Non-pigmented ciliary epithelial cell (primary cell): ENCODE data around the gene SYNE2.
"Not testable (repeated sequence)": the region's sequence is repeated elsewhere in the genome, so short reads cannot be mapped to it uniquely, and the experiment has no call there.

ENCODE experiments used
- DNase-seq: peaks from one replicate; pipeline ENCODE4 v3.0.0-alpha.2; 2010; ENCODE audit warnings: low read depth

SYNE2 gene

DNA sequence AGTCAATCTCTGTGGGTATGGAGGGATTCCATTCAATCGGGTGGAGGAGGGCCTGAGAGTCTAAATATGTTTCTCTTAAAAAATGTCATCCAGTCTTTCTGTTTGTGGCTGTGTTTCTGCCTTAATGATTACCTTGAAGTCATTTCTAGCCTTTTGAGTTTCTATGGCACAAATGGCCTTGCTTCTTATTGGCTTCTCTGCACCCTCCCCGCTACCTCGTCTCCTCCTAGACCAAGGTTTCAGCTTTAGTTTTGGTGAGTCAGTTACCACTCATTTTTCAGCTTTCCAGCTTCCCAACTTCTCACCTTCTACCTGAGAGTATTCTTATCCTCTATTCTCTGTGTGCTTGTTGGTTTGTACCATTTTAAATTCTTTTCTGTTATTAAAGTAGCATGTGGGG is 159.2 kb downstream of the SYNE2 start:
- no peak for DNase-seq

DNA sequence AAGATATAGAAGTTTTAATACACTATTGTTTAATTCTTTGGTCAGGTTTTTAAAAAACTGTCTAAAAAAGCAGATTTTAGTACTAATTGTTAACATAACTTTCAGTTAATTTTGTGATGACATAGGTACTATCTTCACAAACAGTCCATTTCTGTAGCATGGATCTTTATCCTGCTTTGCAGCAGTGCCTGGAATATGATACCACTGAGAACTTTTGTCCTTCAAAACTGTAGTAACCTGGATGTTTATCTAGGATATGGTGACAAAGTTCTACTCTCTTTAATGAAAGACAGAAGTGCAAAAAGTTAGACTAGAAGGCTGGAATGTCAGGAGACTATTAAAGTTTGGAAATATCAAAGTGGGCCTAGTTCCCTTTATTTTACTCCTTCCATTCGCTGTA is 159.9 kb downstream of the SYNE2 start:
- no peak for DNase-seq

DNA sequence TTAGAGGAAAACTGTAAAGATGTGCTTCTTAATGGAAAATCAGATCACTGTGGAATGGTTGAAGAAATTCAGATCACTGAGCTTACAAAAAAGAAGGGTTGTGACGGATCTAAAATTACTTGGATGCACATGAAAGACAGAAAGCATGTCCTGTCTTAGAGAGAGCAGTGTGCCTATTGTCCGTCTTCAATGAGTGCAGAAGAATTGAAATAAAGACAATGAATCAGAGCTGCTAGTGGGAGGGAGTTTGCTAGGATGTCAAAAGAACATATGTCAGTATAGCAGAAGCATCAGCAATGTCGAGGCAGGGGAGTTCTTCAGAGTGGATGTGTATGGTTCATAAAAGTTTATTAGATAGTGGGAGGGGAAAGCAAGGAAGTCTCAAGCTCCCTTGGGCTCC is 172.7 kb downstream of the SYNE2 start:
- no peak for DNase-seq

DNA sequence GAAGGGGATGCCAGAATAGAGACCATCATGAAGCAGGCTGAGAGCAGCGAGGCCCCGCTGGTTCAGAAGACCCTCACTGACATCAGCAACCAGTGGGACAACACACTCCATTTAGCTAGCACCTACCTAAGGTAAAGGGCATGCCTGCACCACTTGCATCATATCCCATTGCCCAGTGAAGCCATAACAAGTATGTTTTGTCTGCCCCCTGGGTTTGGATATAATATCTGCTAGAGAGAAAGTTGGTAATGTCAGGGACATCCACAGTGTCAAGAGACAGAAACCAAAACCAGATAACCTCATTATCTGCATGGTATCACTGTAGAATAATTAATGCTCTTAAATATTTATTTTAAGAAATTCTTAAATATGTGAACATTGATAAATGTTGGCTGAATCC is 173.8 kb downstream of the SYNE2 start:
- DNase-seq: no peak

DNA sequence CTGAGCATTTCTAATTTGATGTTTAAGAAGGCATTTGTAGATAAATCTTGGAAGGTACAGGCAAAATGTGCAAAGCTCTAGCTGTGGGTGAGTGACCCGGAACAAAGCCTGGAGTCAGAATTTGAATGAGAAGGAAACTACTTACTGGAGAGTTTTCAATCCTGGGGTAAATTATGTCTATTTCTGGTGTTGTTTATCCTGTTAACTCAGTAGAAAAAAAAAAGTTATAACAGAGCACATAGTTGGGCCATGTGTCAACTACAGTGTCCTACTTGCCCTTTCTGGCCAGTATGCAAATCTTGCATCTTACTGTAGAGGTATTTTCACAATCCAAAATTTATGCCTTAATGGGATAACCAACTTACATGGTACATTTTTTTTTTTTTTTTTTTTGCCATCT is 182.3 kb downstream of the SYNE2 start:
- DNase-seq: no peak

DNA sequence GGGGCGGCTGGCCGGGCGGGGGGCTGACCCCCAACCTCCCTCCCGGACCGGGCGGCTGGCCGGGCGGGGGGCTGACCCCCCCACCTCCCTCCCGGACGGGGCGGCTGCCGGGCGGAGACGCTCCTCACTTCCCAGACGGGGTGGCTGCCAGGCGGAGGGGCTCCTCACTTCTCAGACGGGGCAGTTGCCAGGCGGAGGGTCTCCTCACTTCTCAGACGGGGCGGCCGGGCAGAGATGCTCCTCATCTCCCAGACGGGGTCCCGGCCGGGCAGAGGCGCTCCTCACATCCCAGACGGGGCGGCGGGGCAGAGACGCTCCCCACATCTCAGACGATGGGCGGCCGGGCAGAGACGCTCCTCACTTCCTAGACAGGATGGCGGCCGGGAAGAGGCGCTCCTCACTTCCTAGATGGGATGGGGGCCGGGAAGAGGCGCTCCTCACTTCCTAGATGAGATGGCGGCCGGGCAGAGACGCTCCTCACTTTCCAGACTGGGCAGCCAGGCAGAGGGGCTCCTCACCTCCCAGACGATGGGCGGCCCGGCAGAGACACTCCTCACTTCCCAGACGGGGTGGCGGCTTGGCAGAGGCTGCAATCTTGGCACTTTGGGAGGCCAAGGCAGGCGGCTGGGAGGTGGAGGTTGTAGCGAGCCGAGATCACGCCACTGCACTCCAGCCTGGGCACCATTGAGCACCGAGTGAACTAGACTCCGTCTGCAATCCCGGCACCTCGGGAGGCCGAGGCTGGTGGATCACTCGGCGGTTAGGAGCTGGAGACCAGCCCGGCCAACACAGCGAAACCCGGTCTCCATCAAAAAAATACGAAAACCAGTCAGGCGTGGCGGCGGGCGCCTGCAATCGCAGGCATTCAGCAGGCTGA is 185.3 kb downstream of the SYNE2 start:
- DNase-seq: not testable (repeated sequence)

DNA sequence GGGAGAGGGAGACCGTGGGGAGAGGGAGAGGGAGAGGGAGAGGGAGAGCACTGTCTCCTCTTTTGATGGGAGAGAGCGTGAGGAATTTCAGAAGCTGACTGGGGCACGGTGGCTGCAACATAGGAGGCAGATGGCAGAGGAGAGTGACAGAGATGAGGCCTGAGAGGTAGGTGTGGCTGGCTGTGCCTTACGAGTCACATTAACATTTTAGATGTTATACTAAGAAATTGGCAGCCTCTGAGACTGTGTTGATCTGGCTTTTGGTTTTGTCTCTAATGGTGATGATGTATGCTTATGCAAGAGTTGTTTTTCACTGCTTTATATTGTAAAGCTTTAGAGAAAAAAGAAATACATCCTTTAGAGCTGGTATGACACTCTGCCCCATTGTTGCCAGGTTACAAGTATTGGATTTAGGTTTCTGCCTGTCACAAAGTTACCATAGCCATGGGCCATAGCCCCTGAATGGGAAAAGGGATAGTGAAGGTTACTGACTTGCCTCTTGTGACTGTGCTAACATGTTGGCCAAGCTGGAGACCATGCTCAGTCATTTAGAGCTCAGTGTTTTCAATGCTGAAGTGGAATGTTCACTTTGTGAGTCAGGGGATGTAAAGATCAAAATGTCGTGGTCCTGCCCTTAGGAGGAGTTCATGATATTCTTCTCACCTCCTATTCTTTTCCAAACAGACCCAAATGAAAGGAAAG is 186.2 kb downstream of the SYNE2 start:
- DNase-seq: no peak

DNA sequence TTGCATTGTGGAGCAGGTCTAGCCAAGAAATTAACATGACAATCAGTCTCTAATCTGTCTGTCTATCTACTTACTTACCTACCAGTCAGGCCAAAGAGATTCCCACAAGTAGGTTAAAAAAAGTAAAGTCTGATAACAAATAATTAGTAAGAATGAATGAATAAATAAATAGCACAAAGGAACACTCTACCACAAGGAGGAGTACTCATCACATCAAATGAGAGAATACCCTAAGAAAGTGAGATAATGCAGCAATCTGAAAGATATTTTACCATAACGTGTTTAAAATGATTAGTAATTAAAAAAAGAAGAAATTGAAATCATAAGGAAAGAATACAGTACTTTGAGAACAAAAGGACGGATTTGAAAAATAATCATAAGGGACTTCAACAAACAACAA is 187.2 kb downstream of the SYNE2 start:
- DNase-seq: no peak

DNA sequence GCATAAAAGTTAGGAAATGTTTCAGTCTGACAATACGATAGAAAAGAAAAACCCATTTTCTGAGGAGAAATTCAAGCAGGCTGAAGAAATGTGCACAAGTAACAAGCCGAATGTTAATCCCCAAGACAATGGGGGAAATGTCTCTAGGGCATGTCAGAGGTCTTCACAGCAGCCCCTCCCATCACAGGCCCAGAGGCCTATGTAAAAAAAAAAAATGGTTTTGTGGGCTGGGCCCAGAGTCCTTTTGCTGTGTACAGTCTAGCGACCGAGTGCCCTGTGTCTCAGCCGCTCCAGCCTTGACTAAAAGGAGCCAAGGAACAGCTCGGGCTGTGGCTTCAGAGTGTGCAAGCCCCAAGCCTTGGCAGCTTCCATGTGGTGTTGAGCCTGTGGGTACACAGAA is 190.5 kb downstream of the SYNE2 start:
- not testable (repeated sequence) for DNase-seq

DNA sequence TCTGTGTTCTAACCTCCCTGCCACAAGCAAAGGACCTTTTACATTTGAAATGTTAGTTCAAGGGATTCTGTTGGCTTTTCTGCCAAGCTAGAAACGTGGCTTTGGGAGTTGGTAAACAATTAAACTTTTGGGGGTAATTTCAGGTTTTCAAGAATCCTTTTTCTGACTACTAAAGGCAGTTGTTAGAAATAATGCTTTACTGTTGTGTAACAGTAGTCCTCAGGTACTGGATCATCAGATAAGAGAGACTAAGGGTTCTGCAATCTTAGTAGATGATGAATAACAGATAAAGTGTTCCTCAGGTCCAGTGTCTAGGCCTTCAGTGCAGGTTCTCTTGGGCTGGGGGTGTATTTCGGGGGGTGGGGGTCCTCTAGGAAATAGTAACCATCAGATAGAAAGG is 192.3 kb downstream of the SYNE2 start:
- no peak for DNase-seq

DNA sequence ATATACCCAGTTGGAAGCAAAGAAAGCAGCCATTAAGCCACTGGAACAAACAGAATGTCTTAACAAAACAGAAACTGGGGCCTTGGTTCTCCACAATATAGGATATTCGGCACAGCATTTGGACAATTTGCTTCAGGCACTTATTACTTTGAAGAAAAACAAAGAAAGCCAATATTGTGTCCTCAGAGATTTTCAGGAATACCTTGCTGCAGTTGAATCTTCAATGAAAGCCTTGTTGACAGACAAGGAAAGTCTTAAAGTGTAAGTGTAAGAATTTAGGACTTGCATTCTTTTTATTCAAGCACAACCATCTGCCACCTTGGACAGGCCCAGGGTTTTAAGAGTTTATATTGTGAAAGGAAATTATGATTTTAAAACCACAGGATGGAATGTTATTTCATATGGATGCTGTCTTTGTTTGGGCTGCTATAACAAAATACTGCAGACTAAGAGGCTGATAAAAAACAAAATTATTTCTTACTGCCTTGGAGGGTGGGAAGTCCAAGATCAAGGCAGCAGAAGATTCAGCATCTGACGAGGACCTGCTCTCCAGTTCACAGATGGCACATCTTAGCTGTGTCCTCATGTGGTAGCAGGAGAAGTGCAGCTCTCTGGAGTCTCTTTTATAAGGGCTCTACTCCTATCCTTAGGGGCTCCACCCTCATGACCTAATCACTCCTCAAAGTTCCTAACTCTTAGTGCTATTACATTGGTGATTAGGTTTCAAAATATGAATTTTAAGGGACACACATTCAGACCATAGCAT is 197.0 kb downstream of the SYNE2 start:
- DNase-seq: no peak

DNA sequence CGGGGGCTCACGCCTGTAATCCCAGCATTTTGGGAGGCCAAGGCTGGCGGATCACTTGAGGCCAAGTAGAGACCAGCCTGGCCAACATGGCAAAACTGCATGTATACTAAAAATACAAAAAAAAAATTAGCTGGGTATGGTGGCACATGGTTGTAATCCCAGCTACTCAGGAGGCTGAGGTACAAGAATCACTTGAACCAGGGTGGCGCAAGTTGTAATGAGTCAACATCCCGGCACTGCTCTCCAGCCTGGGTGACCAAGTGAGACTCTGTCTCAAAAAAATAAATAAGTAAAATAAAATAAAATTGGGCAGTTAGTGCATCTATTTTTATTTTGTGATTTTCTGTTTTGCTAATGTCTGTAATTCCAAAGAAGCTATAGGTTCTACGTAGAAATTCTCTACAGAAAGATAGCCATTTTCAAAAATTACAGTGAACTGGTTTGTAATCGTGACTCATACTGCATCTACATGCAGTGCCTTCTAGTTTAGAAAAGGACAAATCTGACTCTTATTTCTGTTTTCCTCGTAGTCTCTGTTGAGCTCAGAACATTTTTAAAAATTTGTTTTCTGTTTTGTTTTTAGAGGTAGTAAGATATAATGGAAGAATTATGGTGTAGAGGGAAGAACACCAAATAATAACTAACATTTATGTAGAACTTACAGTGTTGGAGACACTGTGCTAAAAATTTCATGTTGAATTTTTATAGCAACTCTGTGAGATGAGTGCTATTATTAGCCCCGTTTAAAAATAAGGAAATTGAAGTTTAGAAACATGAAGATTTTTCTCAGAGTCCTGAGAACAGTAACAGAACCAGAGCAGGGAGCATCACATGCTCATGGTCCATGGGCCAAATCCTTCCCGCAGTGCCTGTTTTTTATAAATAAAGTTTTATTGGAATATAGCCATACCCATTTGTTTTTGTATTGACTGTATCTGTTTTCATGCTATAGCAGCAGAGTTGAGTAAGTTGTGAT is 201.2 kb downstream of the SYNE2 start:
- no peak for DNase-seq

DNA sequence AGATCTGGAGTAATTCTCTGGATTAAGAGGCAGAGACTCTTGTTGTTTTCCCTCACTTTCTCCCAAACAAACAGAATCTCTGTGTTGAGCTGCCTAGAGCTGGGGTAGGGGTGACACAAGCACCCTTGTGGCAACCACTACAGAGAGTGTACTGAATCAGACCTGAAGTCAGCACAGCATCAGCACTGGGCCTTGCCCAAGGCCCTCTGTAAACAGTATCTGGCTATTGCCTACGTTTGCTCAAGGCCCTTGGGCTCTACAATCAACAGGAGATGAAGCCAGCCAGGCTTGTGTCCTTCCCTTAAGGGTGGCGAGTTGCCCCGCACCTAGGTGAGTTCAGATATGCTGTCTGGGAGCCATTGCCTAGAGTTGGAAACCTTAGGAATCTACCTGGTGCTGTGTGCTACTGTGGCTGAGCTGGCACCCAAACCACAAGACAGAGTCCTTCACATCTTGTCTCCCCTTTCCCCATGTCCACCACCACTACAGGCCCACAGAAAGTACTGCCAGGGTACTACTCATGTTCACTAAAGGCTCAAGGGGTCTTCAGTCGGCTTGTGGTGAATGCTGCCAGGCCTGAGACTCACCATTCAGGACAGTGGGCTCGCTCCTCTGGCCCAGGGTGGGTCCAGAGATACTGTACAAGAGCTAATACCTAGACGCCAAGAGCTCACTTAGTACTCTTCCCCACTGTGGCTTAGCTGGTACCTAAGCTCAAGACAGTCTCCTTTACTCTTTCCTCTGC is 206.8 kb downstream of the SYNE2 start:
- no peak for DNase-seq

DNA sequence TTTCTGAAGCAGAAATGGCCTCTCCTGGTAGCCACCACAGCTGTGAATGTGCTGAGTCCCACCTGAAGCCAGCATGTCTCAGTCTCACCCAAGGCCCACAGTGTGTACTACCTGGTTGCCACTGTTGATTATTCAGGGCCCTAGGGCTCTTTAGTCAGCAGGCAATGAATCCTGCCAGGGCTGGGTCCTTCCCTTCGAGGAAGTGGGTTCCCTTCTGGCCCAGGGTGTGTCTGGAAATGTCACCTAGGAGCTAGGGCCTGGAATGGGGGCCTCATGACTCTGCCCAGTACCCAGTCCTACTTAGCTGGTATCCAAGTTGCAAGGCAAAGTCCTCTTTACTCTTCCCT is 207.4 kb downstream of the SYNE2 start:
- no peak for DNase-seq

DNA sequence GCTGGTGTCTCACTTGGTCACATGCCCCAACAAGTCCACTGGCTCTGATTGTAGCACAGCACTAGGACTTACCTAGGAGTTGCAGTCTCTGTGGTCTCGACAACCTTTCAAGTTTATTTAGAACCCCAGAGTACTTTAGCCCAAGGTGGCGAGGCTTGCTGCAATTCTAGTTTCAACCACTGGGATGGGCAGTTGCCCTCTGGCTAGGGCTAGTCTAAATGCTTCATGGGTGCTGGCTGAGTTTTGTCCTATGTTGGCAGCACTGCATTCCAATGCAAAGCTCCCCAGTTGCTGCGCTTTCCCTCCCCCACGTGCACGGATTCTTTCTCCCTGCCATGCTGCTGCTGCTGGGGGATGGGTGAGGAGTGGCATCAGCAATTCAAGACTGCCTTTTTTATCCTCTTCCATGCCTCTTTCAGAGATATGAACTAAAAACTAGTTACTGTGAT is 207.9 kb downstream of the SYNE2 start:
- no peak for DNase-seq

DNA sequence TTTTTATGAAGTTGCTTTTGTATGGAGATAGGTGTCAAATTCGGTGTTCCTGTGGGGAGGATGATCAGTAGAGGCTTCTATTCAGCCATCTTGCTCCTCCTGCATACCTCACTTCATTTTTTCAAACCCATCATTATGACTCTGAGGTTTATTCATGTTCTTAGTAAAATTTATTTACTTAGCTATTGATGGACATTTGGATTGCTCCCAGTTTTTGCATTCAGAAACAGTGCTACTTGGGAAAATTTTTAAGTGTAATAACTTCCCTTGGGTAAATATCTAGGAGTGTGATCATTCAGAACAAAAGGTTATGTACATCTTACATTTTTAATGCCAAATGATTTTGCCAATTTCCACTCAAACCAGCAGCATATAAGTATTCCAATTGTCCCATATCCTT is 208.3 kb downstream of the SYNE2 start:
- DNase-seq: no peak

DNA sequence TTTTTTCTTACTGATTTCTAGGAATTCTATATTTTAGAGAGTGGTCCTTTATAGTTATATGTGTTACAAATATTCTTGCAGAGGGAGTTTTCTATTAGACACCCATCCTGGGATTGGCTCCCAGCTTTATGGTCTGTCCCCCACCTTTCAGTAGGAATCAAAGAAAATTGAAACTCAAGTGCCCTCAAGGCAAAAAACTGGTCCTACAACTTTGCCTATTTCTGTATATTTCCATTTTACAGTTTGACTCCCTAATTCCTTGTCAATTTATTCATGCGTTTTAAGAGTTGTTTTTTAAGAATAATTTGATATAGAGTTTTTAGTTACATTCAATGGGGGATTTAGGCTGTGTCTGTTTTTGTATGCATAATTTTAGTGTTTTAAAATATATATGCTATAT is 208.9 kb downstream of the SYNE2 start:
- DNase-seq: no peak

DNA sequence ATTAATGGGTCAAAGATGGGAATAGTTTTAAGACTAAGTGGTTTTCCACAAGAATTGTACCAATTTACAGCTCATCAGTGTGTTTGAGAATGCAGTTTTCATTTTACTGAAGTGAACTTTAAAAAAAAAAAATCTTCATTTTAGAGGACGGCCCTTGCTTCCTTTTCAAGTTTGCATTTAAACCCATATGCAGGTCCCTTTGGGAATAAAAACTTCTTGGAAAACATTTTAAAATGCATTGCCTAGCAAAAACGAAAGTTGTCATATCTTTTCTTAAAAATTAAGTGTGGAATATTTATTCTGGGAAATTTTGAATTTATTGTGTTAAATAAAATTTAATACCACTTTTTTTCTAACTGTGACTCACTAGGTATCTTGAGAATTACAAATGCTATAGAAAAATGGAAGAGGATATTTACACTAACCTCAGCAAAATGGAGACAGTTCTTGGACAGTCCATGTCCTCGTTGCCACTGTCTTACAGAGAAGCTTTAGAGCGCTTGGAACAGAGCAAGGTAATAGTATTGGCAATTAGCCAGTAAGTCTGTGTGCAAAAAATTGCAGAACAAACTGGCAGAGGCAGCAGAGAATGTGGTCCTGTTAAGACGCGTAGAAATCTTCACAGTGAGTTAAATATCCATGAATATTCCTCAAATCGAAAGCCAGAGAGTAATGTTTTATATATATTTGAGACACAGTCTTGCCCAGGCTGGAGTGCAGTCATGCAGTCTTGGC is 209.7 kb downstream of the SYNE2 start:
- DNase-seq: no peak

DNA sequence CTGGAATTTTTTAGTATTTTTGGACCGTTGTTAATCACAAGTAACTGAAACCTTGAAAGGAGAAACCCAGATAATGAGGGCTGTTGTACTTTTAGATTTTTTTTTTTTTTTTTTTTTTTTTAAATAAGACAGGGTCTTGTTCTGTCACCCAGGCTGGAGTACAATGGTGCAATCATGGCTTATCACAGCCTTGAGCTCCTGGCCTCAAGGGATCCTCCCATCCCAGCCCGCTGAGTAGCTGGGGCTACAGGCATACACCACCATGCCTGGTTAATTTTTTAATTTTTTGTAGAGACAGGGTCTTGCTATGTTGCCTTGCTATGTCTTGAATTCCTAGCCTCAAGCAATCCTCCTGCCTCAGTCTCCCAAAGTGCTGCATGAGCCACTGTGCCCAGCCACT is 211.6 kb downstream of the SYNE2 start:
- no peak for DNase-seq

DNA sequence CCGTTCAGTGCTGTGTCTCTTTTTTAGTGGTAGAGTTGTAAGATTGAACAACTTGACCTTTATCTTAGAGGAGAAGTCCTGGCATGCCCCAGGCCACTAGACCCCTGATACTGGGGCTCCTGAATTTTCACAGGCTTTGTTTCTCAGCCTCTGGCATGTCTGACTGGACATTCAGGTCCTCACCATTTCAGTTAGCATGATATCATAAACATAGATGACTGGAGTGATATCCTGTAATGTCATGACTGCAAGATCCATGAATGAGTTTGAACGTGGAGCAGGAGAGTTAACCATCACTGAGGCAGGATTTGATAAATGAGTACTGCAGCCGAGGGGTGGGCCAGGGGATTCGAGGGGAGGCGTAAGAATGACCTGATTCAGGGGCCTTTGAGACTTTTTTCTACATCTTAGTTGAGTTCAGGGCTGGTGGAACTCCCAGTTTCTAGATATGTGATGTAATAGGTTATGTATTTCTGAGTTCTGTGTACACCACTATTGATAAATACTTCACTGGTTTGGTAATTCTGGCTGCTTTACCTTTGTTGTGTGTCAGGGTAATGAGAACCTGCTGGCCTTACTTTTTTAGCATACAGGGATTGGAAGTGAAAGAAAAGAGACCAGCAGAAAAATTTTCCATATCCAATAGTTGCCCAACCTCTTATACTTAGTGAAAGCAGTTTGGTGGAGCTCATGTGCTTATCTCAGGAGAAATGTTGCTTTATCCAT is 217.0 kb downstream of the SYNE2 start:
- DNase-seq: no peak
